GM21447 (cell line): ENCODE results near the gene ETV7.
"Not testable (repeated sequence)": the region's sequence is repeated elsewhere in the genome, so short reads cannot be mapped to it uniquely, and the experiment has no call there.

Source experiments
- ATAC-seq: cut with Tn5 transposase; IDR thresholded peaks from one replicate; pipeline ENCODE4 v1.9.1; 2021; ENCODE audit not compliant: unreplicated experiment

Gene ETV7

GRCh38 chr6:36364669-36365479 lies 22.6 kb downstream of the ETV7 start:
- ATAC-seq: no peak

DNA sequence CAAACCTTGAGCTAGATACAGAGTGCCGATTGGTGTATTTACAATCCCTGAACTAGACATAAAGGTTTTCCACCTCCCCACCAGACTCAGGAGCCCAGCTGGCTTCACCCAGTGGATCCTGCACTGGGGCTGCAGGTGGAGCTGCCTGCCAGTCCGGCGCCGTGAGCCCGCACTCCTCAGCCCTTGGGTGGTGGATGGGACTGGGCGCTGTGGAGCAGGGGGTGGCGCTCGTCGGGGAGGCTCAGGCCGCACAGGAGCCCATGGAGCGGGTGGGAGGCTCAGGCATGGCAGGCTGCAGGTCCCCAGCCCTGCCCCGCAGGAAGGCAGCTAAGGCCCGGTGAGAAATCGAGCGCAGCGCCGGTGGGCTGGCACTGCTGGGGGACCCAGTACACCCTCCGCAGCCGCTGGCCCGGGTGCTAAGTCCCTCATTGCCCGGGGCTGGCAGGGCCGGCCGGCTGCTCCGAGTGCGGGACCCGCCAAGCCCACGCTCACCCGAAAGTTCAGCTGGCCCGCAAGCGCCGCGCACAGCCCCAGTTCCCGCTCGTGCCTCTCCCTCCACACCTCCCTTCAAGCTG lies 23.3 kb downstream of the ETV7 start:
- not testable (repeated sequence) for ATAC-seq

GRCh38 chr6:36363371-36363752 lies 24.1 kb downstream of the ETV7 start:
- not testable (repeated sequence) for ATAC-seq

DNA sequence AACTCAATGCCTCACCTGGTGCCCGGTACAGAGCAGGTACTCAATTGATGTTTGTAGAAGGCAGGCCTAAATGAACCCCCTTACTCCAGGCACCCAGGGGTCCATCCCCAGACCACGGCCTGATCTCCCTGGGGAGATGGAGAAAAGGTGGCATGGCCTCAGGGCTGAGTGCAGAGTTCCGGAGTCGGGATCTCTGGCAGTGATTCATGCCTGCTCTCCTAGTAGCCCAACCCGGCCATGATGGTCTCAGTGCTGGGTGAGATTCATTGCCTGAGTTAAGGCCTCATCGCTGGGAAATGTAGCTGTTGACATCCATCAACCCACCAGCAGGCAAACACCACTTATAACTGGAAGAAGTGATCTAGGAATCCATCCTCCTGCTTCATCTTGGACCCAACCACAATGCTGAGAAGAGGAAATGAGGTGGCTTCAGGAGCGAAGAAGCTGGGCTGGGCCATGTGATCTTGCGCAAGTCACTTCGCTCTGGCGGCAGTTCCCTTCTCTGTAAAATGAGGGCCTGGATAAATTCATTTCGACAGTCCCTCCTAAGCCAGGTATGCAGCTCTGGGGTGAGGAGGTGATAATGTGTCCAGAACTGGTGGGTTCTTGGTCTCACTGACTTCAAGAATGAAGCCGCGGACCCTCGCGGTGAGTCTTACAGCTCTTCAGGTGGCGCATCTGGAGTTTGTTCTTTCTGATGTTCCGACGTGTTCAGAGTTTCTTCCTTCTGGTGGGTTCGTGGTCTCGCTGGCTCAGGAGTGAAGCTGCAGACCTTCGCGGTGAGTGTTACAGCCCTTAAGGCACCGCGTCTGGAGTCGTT lies 24.7 kb downstream of the ETV7 start:
- no peak for ATAC-seq

DNA sequence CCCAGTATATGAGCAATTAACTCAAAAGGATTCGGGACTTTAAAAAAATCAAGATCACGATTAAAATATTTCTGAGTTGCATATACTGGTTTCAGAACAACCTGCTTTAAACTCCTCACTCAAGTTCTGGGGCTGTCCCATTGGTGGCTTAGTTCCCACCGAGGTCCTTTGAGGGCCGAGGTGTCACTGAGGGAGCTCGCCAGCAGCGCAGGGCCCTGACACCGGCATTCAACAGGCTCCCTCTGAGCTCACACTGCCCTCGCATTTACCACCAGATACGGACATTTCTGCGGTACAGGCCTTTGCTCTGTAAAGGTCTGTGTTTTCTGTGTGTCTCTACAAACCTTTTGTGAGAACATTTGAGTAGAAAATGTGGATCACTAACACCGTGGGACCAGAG lies 26.4 kb downstream of the ETV7 start:
- no peak for ATAC-seq

DNA sequence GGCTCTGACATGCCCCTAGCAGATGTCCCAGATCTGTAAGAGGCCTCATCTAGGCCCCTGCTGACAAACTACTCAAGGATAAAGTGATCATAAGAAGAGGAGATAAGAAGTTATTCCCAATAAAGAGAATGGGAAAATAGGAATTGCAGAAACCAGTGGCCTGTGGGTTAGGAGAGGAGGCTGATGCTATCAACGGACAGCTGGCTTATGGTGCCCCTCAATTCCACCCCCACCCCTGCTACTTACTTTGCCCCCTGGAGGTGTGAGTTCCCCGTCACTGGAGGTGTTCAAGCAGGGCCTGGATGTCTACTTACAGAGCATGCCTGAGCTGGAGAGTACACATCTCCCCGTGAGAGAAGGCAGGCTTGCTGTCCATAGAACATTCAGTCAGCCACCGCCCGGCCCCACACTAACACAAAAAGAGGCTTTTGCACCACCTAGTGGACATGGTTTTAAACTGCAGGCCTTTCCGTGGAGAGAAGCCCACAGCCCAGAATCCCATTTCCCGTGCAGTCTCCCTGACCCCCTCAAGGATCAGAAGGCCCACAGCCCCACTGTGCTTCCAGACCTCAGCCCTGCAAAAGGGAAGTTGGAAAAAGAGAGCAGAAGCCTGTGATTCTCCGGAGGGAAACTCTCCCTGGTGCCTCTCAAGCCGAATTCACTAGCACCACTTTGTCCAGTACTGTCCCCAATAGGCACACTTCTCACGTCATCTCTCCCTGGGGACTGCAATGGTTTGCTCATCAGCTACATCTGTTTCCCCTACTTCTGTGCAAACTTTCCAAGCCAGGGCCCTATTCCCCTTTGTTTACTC lies 27.0 kb downstream of the ETV7 start:
- peak; percentile 55 for ATAC-seq

- ATAC-seq: no peak
These were observed 29.1 kb downstream of the ETV7 start for GRCh38 chr6:36358226-36358915.

DNA sequence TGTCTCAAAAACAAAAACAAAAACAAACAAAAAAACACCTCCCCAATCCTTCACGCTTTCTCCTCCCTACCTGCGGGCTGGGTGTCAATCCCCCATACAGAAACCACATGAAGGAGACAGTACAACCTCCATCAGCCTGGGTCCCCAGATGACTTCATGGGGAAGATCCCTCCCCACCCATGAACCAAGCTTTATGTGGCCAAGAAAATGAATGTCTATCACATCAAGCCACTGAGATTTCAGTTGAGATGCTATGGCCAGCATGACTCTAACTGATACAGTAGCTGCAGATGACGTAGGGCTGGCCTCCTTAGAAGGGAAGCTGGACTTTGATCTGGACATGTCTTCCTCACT lies 29.6 kb downstream of the ETV7 start:
- ATAC-seq: no peak

- no peak for ATAC-seq
These were observed 31.6 kb downstream of the ETV7 start for GRCh38 chr6:36355819-36356218.

DNA sequence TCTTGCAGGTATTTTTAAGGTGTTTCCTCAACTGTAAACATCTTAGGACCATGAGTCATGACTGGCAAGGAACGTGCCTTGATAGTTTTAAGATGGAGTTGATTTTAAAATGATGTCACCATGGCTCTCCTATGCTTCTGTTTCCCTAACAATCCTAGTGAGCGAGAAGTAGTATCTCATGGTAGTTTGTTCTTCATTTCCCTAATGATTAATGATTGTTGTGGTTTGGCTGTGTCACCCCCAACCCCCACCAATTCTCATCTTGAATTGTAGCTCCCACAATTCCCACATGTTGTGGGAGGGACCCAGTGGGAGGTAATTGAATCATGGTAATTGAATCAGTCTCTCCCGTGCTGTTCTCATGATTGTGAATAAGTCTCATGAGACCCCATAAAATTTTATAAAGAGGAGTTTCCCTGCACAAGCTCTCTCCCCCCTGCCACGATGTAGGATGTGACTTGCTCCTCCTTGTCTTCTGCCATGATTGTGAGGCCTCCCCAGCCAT lies 34.0 kb downstream of the ETV7 start:
- ATAC-seq: no peak

GRCh38 chr6:36352477-36353157 lies 34.9 kb downstream of the ETV7 start:
- ATAC-seq: no peak

DNA sequence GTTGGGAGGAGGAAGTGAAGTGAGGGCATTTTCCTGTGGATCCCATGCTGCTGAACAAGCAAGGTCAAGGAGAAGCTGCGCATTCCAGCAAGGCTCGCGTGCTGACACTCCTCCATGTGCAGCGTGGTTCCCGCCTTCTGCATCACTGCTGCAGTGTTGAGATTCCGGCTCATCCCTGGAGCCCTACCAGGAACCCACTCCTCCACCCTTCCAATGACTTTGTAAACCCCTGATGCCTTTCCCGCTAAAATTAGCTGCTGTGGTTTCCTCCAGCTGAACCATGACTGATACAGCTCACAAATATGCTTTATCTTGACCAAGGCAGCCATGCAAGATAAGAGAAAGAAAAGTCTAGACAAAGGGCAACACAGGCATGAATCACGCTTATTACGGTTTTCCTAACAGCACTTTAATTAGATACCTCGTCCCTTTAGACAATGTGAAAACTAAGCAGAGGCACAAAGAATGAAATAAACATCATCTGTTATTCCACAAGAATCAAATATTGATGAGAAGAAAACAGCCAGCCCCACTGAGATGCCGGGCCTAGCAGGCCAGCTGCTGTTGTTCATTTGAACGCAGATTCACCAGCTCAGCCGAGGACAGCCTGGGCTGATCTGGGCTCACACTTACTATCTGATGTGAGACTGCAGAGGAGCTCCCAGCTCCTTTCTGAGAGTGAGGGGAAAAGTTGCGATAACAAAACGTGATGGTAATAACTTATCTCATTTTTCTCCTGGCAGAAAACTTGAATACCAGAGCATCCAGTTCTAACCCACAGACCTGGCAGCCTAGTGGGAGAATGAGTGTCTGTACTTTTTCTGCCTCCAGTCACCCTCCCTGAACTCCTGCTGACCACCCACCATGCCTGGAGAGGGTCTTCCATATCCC lies 36.5 kb downstream of the ETV7 start:
- ATAC-seq: no peak

DNA sequence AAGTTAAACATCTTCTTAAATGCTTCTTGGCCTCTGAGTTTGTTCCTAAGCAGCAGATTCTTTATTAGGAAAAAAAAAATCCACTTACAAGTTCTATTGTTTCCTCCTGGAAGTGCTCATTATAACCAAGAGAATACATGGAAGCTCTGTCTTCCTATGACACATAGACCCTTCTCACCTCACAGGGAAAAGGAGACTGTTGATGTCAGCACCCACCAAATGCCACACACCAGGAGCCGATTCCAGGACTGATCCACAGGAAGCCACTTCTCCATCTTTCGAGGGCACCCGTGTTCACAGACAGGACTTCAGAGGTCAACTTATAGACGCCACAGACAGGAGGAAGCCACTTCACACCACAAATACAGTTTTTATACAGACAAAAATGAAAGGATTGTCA lies 37.4 kb downstream of the ETV7 start:
- no peak for ATAC-seq

GRCh38 chr6:36349240-36349639 lies 38.2 kb downstream of the ETV7 start:
- ATAC-seq: no peak

- ATAC-seq: no peak
These were observed 39.8 kb downstream of the ETV7 start for GRCh38 chr6:36347621-36348020.

DNA sequence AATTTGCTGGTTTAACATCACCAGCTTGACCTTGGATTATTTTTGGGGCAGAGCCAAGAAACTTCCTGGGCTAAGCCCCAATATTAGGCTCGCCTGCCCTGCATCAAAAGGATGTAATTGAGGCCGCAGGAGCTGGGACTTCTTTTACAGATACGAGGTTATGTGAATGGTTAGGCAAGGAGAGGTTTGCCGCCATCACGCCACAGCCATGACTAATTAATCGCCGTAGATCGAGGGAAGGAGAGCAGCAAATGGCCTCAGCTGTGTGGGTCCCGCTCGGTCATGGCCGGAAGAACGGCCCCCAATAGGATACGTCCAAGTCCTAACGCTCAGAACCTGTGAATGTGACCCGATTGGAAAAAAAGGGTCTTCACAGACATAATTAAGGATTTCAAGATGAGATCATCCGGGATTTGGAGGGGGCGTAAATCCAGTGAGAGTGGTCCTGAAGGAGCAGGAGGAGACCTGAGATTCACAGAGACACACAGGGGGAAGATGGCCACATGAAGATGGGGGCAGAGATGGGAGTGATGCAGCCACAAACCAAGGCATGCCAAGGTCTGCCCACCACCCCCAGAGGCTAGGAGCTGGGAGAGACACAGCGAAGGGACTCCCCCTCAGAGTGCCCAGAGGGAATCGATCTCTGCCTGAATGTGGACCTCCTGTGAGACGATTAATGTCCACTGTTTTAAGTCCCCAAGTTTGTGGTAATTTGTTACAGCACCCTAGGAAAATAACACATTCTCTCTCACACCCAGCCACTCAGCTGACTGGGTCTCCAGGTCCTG lies 40.8 kb downstream of the ETV7 start:
- no peak for ATAC-seq

- ATAC-seq: no peak
These were observed 41.6 kb downstream of the ETV7 start for GRCh38 chr6:36345681-36346466.
